ENCODE data around the gene DDIT3. TPM values are rescaled to one million over a fixed set of nuclear protein-coding genes. Genes with fewer than 3 reads are reported as not detected.

DDIT3 gene
- polyA plus RNA-seq, 1 donor from 2014 or later, result 24.0 TPM

DNA sequence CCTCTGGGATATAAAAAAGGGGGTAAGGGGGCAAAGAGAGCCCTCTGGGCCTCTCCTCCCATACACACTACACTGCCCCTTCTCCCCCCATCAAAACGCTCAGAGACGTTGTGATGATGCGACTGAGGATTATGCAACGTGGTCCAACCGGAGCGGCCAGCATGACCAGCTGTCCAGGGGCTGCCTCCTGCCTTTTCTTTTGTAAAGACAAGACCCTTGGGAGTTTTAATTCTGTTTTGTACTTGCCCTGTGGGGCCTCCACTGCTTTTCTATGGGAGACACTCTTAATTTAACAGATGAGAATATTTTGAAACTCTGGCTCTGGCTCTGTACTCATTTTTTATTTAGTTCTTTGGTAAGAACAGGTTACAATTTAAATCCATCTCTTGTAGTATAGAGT lies 9.5 kb upstream of the DDIT3 start:
- Histone ChIP-seq H3K27me3 (ENCODE audit: insufficient read depth, low read depth, low read length) (no peaks in the 10 kb centered on the region), H3F3A (ENCODE audit: insufficient read depth, low read length, poor library complexity, severe bottlenecking) (no peaks in the 10 kb centered on the region), H2AFZ (ENCODE audit: low read depth, low read length) (no peak overlapping the region), H3K9me2 (ENCODE audit: insufficient read depth, low read length) (no peaks in the 10 kb centered on the region), H3K79me2 (replicated peaks; ENCODE audit: insufficient read depth, low read length) (peaks cover 18% of the 10 kb centered on the region), H3K9ac (ENCODE audit: low read length) (no peak overlapping the region), H3K9me3 (ENCODE audit: low read length) (no peaks in the 10 kb centered on the region), H3K4me3 (ENCODE audit: low read length) (no peak overlapping the region), H3K36me3 (ENCODE audit: insufficient read depth, low read length) (no peaks in the 10 kb centered on the region), H4K20me1 (ENCODE audit: insufficient read depth) (no peaks in the 10 kb centered on the region), H3K27ac (ENCODE audit: low read length) (no peak overlapping the region), H3K4me2 (ENCODE audit: low read length) (no peak overlapping the region)
- TF ChIP-seq EP300 (conservative IDR thresholded peaks at IDR 0.05; ENCODE audit: poor library complexity, severe bottlenecking) (no peak), EZH2 (IDR thresholded peaks at IDR 0.05; ENCODE audit: borderline replicate concordance, insufficient read depth, low read length, poor library complexity, severe bottlenecking) (no peak), POLR2AphosphoS5 (IDR thresholded peaks at IDR 0.05) (no peak), TAF1 (IDR thresholded peaks at IDR 0.05; ENCODE audit: low read depth) (no peak), SMC3 (conservative IDR thresholded peaks at IDR 0.05; ENCODE audit: poor library complexity) (no peak), RAD21 (conservative IDR thresholded peaks at IDR 0.05) (no peak), MXI1 (conservative IDR thresholded peaks at IDR 0.05; ENCODE audit: poor library complexity, severe bottlenecking) (no peak)
- TF ChIP-seq, protein P1, sequence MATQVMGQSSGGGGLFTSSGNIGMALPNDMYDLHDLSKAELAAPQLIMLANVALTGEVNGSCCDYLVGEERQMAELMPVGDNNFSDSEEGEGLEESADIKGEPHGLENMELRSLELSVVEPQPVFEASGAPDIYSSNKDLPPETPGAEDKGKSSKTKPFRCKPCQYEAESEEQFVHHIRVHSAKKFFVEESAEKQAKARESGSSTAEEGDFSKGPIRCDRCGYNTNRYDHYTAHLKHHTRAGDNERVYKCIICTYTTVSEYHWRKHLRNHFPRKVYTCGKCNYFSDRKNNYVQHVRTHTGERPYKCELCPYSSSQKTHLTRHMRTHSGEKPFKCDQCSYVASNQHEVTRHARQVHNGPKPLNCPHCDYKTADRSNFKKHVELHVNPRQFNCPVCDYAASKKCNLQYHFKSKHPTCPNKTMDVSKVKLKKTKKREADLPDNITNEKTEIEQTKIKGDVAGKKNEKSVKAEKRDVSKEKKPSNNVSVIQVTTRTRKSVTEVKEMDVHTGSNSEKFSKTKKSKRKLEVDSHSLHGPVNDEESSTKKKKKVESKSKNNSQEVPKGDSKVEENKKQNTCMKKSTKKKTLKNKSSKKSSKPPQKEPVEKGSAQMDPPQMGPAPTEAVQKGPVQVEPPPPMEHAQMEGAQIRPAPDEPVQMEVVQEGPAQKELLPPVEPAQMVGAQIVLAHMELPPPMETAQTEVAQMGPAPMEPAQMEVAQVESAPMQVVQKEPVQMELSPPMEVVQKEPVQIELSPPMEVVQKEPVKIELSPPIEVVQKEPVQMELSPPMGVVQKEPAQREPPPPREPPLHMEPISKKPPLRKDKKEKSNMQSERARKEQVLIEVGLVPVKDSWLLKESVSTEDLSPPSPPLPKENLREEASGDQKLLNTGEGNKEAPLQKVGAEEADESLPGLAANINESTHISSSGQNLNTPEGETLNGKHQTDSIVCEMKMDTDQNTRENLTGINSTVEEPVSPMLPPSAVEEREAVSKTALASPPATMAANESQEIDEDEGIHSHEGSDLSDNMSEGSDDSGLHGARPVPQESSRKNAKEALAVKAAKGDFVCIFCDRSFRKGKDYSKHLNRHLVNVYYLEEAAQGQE (IDR thresholded peaks at IDR 0.05; ENCODE audit: borderline replicate concordance), result no peak
- TF ChIP-seq, protein P2, sequence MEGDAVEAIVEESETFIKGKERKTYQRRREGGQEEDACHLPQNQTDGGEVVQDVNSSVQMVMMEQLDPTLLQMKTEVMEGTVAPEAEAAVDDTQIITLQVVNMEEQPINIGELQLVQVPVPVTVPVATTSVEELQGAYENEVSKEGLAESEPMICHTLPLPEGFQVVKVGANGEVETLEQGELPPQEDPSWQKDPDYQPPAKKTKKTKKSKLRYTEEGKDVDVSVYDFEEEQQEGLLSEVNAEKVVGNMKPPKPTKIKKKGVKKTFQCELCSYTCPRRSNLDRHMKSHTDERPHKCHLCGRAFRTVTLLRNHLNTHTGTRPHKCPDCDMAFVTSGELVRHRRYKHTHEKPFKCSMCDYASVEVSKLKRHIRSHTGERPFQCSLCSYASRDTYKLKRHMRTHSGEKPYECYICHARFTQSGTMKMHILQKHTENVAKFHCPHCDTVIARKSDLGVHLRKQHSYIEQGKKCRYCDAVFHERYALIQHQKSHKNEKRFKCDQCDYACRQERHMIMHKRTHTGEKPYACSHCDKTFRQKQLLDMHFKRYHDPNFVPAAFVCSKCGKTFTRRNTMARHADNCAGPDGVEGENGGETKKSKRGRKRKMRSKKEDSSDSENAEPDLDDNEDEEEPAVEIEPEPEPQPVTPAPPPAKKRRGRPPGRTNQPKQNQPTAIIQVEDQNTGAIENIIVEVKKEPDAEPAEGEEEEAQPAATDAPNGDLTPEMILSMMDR (IDR thresholded peaks at IDR 0.05; ENCODE audit: poor library complexity, severe bottlenecking), result no peak

DNA sequence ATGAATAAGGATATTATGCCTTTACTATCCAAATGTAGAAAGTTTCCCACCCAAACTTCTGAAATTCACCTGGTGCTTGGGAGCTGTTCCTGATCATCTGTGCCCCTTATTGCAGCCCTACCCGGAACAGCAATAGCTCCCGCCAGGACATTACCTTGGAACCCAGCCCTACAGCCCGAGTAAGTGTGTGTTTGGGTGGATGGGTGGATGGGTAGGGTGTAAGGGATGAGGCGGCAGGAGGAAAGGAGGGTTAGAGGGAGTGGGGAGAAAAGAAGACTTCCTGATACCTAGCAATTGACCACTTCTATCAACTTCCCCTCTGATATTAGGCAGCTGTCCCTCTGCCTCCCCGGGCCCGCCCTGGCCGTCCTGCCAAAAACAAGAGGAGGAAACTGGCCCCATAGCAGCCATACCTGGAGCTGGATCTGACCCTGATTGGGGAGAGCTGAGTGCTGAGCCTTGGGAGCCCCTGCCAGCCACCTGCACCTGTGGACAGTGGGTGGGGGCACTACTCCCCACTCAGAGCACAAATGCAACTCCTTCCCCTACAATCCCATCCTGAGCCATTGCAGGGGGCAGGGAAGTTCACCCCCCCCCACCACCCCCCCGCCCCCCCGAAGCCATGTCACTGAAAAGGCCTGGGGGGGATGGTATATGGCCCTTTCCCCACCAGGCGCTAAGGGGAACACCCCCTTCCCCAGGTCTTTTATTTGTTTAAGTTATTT lies 8.7 kb upstream of the DDIT3 start:
- Histone ChIP-seq H3F3A (ENCODE audit: insufficient read depth, low read length, poor library complexity, severe bottlenecking) (no peaks in the 10 kb centered on the region), H3K36me3 (ENCODE audit: insufficient read depth, low read length) (no peaks in the 10 kb centered on the region), H3K4me2 (ENCODE audit: low read length) (no peak overlapping the region), H3K9me2 (ENCODE audit: insufficient read depth, low read length) (no peaks in the 10 kb centered on the region), H3K27ac (ENCODE audit: low read length) (no peak overlapping the region), H3K9ac (ENCODE audit: low read length) (no peak overlapping the region), H3K4me3 (ENCODE audit: low read length) (no peak overlapping the region), H3K9me3 (ENCODE audit: low read length) (no peaks in the 10 kb centered on the region), H4K20me1 (ENCODE audit: insufficient read depth) (no peaks in the 10 kb centered on the region), H2AFZ (ENCODE audit: low read depth, low read length) (no peak overlapping the region), H3K79me2 (replicated peaks; ENCODE audit: insufficient read depth, low read length) (peaks cover 18% of the 10 kb centered on the region), H3K27me3 (ENCODE audit: insufficient read depth, low read depth, low read length) (no peaks in the 10 kb centered on the region)
- TF ChIP-seq, protein P2 (IDR thresholded peaks at IDR 0.05; ENCODE audit: poor library complexity, severe bottlenecking), result no peak
- no peak for TF ChIP-seq POLR2AphosphoS5 (IDR thresholded peaks at IDR 0.05)
- TF ChIP-seq, protein P1 (IDR thresholded peaks at IDR 0.05; ENCODE audit: borderline replicate concordance), result no peak
- no peak for TF ChIP-seq RAD21 (conservative IDR thresholded peaks at IDR 0.05)
- TF ChIP-seq SMC3 (conservative IDR thresholded peaks at IDR 0.05; ENCODE audit: poor library complexity), result no peak
- no peak for TF ChIP-seq EZH2 (IDR thresholded peaks at IDR 0.05; ENCODE audit: borderline replicate concordance, insufficient read depth, low read length, poor library complexity, severe bottlenecking)
- no peak for TF ChIP-seq MXI1 (conservative IDR thresholded peaks at IDR 0.05; ENCODE audit: poor library complexity, severe bottlenecking)
- TF ChIP-seq EP300 (conservative IDR thresholded peaks at IDR 0.05; ENCODE audit: poor library complexity, severe bottlenecking), result no peak
